Measurements from ENCODE around the gene C2orf69.
"Not testable (repeated sequence)": the region's sequence is repeated elsewhere in the genome, so short reads cannot be mapped to it uniquely, and the experiment has no call there.

C2orf69 gene, protein sequence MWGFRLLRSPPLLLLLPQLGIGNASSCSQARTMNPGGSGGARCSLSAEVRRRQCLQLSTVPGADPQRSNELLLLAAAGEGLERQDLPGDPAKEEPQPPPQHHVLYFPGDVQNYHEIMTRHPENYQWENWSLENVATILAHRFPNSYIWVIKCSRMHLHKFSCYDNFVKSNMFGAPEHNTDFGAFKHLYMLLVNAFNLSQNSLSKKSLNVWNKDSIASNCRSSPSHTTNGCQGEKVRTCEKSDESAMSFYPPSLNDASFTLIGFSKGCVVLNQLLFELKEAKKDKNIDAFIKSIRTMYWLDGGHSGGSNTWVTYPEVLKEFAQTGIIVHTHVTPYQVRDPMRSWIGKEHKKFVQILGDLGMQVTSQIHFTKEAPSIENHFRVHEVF

DNA sequence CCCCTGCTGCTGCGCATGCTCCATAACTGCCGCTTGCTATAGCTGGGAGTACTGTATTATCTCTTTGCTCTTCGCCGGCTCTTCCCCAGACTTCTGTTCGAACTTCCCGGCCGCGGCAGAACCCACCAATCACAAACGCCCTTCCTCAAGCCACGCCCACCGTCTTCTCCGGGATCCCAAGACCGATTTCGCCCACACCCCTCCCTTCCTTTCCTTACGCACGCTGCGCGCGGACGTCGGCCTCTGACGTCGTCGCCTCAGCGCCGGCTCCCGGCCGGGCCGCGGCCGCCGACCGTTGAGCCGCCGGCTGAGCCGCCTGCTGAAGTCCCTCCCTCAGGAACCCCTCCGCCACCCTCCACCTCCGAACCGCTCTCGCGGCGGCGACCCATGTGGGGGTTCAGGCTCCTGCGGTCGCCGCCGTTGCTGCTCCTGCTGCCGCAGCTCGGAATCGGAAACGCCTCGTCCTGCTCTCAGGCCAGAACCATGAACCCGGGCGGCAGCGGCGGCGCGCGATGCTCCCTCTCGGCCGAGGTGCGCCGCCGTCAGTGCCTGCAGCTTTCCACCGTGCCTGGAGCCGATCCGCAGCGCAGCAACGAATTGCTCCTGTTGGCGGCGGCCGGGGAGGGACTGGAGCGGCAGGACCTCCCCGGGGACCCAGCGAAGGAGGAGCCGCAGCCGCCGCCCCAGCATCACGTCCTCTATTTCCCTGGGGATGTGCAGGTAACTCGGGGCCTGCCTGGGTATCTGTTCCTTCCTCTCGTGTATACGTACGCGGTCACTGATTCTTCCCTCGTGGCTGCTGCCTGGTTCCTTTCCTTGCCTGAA, at the start of gene C2orf69:
C2orf69 (plus strand) TSS at position 242 of the 825 bp plus-strand sequence; CDS start at position 388, 146 bp downstream.
- DNase-seq (ENCODE audit: low spot score), result peak; percentile 86

DNA sequence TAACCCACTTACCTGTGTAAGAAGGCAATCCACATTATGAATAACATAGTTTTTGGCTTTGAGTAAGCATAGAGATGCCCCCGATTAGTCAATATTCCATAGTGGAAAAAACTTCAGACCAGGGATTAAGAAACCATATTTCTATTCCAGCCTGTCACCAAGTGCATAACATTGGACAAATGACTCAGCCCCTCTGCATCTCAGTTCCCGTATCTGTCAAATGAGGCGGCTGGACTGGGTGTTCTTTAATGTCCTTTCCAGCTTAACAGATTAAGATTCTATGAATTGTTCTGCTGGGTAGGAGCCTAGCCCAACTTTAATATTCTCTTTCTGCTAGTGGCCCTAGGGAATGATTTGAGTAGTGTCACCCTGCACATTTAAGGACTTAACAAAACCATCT, 48.3 kb upstream of the C2orf69 start:
- DNase-seq (ENCODE audit: low spot score), result no peak

DNA sequence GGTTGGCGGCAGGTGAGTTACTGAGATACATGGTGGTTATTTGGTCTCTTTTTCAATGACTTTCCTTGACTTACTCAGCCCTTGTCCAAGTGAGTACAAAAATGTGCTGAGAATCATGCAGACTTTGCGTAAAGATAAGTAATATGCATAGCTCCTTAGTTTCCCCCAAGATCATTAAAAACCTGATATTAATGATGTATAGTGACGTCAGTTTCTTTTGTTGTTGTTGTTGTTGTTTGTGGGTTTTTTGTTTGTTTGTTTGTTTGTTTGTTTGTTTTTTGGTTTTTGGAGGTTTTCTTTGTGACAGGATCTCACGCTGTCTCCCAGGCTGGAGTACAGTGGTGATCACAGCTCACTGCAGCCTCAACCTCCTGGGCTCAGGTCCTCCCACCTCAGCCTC, 45.2 kb upstream of the C2orf69 start:
- DNase-seq (ENCODE audit: low spot score), result no peak

DNA sequence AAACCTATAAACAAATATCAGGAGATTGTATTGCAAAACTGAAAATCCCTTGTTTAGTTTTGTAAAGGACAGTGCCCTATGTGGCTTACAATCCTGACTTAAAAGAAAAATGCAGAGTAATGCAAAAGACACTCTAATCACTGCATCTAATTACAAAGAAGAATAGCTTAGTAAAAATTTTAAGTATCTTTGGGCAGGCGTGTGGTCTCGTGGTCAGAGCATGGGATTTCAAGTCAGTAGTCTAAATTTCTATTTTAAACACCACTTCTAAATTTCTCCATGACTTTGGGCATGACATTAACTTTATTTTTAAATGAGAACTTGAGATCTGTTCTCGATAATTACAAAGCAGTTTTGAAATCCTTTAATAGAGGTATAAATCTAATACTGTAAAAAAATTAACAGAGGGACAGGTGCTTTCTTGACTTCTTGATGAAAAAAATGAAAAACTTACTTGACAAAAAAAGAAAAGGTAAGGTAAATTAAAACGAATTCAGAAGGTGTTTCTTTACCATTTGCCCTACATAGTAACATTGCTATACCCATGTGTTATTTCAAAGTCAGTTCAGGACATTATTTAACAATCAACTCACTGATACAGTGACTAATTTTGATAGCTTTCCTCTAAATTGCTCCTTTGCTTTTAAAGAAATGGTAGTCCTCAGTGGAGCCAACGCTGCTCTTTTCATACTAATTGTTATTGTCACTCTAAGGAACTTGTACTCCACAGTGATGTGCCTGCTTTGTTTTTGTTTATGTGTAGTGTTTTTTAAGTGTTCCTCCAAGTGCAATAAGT, 42.5 kb upstream of the C2orf69 start:
- DNase-seq (ENCODE audit: low spot score), result no peak

DNA sequence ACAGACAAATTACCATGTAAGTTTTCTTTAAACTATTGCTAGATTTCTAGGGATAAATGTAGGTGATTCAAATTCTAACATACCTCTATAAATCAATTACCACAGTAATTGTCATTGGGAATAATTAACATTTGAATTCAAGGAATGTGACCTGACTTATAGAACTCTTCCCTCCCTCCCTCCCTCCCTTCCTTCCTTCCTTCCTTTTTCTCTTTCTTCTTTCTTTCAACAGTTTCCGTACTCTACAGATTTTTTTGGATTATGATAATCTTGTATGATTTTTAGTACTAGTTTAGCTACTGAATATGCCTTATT, 41.9 kb upstream of the C2orf69 start:
- no peak for DNase-seq (ENCODE audit: low spot score)

DNA sequence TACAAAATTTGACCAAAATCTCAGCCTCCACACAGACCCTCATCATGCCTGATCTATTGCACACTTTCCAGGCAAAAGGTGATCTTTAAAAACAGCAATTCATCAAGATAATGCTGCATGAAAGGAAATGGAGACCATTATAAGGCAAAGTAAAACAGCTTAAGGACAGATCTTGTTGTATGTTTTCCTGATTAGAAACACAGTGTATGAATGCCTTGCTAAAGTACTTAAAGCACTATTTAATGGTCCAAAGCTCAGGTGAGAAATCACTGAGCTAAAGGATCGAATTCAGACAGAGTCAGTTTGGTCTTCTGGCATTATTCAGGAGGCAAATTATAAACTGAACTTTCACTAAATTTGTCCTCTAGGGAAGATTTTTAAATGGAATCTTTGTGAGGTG, 41.4 kb upstream of the C2orf69 start:
- DNase-seq (ENCODE audit: low spot score), result no peak

DNA sequence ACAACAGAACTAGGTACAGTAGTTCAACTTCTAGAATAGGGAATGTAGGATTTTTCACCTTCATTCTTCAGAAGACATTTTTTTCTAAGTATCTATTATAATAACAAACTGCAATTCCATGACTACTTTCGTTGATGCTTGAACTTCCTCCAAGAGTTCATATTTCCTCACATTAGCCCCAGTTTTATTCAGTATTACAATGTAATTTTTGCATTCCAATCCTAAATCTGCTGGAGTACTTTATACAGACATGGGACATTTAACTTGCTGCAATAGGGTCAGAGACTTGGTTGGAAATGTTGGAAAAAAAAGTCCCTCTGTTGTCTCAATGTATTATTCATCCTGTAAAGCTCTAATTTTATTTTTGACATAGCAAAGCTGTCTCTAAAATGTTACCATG, 40.5 kb upstream of the C2orf69 start:
- DNase-seq (ENCODE audit: low spot score), result no peak

DNA sequence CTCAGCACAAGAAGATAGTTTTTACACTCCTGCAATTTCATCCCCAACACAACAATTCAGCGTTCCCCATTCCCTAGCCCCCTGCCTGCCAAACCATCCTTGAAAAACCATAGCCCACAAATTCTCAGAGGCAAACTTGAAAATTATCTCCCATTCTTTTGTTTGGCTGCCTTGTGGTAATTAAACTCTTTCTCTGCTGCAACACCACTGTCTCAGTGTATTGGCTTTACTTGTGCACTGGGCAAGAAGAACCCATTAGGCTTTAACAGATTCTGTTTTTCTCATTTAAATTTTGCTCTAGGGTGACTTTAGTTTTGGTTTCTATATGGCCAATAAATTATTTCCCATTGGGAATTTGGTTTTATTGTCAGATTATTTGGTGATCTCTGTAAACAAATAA, 36.9 kb upstream of the C2orf69 start:
- no peak for DNase-seq (ENCODE audit: low spot score)

DNA sequence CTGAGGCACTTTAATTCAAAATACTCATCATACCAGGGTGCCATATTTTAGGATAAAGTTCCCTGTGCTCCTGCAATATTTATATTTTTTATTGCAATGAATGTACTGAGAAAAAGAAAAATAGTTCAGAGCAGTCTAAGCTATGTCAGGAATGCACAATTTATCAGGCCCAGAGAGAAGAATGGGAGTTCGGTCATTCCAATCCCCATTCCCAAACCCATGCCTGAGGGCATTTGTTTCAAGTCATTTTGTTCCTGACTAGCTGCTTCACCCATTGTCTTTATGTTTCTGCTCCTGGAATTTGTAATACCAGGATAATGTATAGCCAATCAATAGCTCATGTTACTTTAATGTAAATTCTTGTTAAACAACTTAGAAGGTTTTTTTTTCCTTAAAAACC, 35.7 kb upstream of the C2orf69 start:
- DNase-seq (ENCODE audit: low spot score), result no peak

DNA sequence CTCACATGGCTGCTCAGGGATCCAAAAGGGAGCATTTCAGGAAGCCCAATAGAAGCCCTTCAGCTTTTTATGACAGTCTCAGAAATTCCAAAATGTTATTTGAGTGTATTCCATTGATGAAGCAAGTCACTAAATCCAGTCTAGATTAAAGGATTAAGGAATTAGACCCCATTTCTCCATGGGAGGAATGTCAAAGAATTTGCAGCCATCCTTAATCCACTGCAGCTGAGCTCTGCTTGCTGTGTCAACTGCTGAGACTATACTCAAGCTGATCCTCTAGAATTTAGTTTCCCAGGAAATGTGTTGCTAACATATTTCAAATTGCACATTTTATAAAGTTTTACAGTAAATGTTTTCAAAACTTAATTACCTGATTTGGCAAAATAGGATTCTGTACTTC, 28.4 kb upstream of the C2orf69 start:
- no peak for DNase-seq (ENCODE audit: low spot score)

DNA sequence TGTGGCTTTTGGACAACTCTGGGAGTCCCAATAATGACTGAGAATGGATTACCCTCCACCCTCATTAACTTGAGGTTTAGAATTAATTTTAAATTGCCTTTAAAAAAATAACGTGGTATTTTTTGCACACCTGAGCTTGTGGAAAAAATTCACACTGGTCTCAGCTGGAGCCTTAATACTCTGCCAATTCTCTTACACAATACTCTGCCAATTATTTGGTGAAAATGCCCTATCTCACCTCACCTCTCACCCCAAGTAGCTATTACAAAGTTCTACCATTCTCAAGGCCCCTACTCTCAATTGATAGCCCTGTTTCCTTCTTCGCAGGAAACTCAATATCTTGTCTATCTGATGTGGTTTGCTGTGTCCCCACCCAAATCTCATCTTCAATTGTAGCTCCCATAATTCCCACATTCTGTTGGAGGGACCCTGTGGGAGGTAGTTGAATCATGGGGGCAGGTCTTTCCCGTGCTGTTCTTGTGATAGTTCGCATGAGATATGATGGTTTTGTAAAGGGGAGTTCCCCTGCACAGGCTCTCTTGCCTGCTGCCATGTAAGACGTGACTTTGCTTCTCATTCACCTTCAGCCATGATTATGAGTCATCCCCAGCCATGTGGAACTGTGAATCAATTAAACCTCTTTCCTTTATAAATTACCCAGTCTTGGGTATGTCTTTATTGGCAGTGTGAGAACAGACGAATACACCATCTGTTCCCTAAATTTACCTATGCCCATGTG, 27.4 kb upstream of the C2orf69 start:
- no peak for DNase-seq (ENCODE audit: low spot score)

DNA sequence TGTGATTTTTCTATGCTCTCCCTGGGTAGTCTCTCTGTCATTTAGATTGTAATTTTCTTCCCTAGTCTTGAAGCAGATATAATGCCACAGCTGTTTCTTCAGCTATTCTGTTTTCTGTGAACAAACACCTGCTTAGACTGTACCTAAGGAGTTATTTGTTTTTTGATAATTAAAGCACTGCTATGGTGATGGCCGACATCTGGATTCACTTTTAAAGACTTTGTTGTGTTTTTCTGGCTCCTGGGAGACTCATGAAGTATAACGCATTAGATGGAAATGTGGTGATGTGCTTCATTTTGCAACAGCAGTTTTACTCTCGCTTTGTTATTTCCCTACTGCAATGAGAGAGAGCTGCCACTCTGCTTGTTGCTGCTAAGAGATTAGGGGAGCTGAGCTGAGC, 15.7 kb upstream of the C2orf69 start:
- DNase-seq (ENCODE audit: low spot score), result no peak

DNA sequence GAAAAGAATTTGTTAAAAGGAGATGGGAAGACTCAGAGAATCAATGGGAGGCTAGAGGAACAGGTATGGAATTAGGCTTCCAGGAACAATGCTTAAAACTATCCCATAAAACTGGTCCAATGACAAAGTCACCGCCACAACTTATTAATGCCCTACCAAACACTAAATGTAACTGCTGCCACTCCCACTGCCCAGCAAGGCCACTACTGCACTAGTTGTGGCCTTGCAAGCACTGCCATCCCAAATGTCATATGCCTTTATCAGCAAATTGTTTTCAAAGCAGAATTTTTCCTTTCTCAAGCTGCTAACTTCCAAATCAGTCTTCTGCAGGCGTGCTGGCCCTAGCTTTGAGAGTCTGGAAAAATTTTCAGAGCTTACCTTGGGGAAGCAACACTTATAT, 14.5 kb upstream of the C2orf69 start:
- no peak for DNase-seq (ENCODE audit: low spot score)

DNA sequence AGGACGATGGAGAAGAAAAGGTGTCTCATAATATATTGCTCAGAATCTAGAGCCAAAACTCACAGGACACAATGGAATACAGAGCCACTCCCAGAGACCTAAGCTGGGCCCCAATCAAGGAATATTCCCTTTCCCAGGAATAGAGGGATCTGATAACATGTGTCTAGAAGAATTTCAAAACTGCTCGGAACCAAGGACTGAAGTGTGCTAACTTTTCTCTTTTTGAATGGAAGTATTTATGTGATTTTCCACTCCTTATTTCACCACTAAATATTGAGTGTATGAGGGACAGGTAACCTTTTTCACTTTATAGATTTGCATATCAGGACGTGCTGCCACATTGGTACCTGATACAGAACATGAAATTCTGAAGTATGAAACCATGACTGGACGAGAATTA, 9.2 kb upstream of the C2orf69 start:
- no peak for DNase-seq (ENCODE audit: low spot score)

DNA sequence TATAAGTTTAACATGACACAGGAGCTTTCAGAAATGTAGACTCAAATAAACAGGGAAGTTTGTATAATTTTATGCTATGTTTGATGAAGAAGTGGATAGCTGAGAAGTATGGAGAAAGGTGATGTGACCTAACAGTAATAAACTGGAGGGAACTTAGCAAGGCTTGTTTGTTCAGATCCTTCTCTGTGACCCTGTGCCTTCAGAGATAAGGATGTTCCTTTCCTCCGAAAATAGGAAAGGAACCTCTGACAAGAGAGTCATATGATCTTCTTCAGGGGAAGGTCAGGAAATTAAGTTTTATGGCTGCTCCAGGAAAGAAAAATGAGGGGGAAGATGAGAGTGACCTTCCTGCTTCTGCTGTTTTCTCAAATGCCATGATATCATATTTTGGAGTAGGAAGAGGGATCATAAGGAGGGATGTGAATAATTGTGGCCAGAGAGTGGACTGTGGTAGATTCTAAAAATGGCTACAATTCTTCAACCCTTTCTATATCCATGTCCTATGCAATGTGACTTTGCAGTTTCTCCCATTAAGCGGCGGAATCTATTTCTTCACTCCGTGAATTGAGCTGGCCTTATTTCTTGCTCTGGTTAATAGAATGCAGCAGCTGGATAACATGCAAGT, 8.5 kb upstream of the C2orf69 start:
- no peak for DNase-seq (ENCODE audit: low spot score)

DNA sequence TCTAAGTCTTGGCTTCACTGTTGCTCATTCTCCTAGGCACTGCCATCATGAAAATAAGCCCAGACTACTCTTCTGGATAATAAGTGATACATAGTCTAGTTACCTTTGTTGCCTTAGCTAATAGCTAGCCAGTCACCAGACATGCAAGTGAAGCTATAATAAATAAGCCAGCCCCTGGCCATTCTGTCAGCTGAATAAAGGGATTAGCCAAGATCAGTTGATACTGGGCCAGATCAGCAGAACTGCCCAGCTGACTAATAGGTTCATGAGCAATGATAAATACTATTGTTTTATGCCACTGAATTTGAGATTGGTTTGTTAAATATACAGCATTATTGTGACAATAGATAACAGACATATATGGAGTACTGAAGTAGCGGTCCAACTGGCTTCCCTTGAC, 8.0 kb upstream of the C2orf69 start:
- DNase-seq (ENCODE audit: low spot score), result no peak

DNA sequence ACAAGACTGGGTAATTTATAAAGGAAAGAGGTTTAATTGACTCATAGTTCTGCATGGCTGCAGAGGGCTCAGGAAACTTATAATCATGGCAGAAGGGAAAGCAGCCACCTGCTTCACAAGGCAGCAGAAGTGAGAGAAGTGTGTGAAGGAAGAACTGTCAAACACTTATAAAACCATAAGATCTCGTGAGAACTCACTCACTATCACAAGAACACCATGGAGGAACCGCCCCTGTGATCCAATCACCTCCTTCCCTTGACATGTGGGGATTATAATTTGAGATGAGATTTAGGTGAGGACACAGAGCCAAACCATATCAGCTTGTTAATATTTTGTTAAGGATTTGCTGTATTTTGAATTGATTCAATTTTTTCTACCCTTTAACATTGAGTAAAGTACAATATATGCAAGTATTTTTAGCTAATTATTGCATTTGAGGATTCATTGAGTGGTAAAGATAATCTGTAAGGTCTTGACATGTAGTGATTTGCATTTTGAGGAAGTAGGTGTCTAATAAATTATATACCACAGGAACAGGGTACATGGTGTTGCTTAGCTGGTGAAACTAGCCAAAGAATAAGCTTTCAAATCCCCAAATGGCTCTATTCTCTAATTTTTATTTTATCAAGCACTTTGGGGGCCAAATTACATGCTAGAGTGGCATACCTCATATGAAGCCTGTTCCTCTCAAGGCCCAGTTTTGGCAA, 3.9 kb upstream of the C2orf69 start:
- no peak for DNase-seq (ENCODE audit: low spot score)

DNA sequence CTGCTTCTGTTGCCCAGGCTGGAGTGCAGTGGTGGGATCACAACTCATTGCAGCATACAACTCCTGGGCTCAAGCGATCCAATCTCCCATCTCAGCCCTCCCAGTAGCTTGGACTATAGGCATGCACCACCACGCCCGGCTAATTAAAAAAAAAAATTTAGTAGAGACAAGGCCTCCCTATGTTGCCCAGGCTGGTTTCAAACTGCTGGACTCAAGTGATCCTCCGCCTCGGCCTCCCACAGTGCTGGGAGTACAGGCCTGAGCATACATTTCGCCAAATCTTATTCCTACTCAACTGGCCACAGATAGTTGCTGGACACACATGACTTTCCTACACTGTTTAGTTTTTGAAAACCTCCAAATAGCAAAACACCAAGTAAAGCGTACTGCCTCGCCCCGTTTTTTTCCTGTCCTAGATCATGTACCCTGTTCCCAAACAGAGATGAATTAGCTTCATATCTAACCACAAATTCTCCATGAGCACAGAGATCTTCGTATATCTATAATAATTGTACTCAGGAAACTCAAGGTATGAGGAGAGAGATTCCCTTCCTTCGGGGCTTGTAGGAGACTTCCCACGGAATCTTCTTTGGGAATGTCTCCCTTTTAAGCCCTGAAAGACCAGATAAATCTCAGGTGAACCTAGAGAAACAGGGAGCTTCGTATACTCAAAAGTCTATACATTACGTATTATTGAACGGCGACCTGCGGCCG, 598 bp upstream of the C2orf69 start:
- DNase-seq (ENCODE audit: low spot score), result no peak

DNA sequence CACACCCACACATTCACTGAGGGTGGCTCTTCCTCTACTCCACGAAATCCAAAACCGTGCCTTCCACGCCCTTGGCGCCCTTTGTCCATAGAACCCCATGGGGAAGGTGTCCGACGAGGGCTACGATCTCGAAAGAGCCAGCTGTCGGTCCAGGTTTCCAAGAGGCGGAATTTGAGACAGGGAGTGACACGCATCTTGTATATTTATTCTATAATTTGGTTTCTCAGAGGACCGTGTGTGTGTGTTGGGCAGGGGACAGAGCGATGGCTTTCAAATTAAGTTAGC, 726 bp downstream of the C2orf69 start:
- DNase-seq (ENCODE audit: low spot score), result no peak

DNA sequence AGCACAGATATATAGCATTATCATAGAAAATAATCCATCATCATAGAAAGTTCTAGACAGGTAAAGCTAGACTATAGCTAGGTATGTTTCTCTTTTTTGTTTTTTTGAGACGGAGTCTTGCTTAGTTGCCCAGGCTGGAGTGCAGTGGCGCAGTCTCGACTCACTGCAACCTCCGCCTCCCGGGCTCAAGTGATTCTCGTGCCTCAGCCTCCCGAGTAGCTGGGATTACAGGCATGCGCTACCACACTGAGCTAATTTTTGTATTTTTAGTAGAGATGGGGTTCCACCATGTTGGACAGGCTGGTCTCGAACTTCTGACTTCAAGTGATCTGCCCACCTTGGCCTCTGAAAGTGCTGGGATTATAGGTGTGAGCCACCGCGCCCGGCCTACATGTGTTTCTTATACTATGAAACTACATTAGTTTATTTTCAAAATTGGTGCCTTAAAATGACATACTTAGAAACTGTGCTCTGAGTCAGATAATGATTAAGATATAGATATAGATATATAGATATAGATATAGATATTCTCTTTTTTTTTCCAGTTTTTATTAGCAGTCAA, 1.5 kb downstream of the C2orf69 start:
- not testable (repeated sequence) for DNase-seq (ENCODE audit: low spot score)
